Measurements from ENCODE around the gene CPNE7.

Gene CPNE7

GRCh38 chr16:89602952-89603590, 27.5 kb downstream of the CPNE7 start:
- no peak for TF ChIP-seq CTCF (IDR thresholded peaks at IDR 0.05; ENCODE audit: low read depth, low read length, missing control alignments)
- no peak for DNase-seq (ENCODE audit: low read depth)
- in situ Hi-C loops (cut with HindIII; ENCODE audit: low sequenced_read_pairs) = no loop called here
- H3K4me3 ChIP-seq (ENCODE audit: low read depth, low read length) = no peak overlapping the region

DNA sequence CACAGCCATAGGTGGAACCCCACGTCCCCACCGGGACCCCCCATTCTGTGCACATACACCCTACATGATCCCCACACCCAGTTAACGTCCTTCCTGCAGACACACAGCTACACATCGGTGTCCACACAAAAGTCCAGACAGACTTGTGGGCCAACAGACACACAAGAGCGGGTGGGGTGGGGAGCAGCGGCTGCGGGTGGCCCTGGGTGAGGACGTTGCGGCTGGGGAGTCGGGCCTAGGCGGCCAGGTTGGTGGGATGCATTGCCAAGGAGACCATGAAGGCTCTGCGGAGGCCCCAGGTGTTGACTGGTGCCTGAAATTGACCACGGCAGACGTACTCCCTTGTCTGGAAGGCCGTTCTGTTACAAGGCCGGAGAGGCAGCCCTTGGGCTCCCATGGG, 29.2 kb downstream of the CPNE7 start:
- no peak for TF ChIP-seq CTCF (IDR thresholded peaks at IDR 0.05; ENCODE audit: low read depth, low read length, missing control alignments)
- DNase-seq (ENCODE audit: low read depth) = no peak
- in situ Hi-C loops (cut with HindIII; ENCODE audit: low sequenced_read_pairs) = no loop called here
- H3K4me3 ChIP-seq (ENCODE audit: low read depth, low read length) = no peak overlapping the region

GRCh38 chr16:89605186-89605970, 29.8 kb downstream of the CPNE7 start:
- no peak for DNase-seq (ENCODE audit: low read depth)
- in situ Hi-C loops (cut with HindIII; ENCODE audit: low sequenced_read_pairs) = no loop called here
- TF ChIP-seq CTCF (IDR thresholded peaks at IDR 0.05; ENCODE audit: low read depth, low read length, missing control alignments) = no peak
- H3K4me3 ChIP-seq (ENCODE audit: low read depth, low read length) = no peak overlapping the region

DNA sequence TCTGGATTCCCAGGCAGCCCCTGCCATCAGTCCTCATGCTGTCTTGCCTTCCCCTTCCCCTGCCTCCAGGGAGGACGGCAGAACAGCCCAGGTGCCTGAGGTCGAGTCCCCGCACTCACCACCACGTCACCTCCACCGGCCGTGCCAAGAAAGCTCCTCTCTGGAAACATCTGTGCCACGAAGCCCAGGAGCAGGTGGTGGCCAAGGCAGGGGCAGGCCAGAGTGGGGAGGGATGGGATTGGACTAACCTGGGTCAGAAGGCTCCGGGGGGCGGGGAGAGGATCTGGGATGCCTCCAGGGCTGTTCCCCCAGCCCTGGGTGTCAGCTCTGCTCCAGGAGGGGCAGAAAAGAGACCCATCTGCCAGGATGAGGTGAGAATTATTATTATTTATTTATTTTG, 30.4 kb downstream of the CPNE7 start:
- no peak for DNase-seq (ENCODE audit: low read depth)
- TF ChIP-seq CTCF (IDR thresholded peaks at IDR 0.05; ENCODE audit: low read depth, low read length, missing control alignments) = no peak
- H3K4me3 ChIP-seq (ENCODE audit: low read depth, low read length) = no peak overlapping the region
- in situ Hi-C loops (cut with HindIII; ENCODE audit: low sequenced_read_pairs) = no loop called here

GRCh38 chr16:89607453-89607852, 31.9 kb downstream of the CPNE7 start:
- no peak for TF ChIP-seq CTCF (IDR thresholded peaks at IDR 0.05; ENCODE audit: low read depth, low read length, missing control alignments)
- in situ Hi-C loops (cut with HindIII; ENCODE audit: low sequenced_read_pairs) = no loop called here
- no peak overlapping the region for H3K4me3 ChIP-seq (ENCODE audit: low read depth, low read length)
- DNase-seq (ENCODE audit: low read depth) = no peak

DNA sequence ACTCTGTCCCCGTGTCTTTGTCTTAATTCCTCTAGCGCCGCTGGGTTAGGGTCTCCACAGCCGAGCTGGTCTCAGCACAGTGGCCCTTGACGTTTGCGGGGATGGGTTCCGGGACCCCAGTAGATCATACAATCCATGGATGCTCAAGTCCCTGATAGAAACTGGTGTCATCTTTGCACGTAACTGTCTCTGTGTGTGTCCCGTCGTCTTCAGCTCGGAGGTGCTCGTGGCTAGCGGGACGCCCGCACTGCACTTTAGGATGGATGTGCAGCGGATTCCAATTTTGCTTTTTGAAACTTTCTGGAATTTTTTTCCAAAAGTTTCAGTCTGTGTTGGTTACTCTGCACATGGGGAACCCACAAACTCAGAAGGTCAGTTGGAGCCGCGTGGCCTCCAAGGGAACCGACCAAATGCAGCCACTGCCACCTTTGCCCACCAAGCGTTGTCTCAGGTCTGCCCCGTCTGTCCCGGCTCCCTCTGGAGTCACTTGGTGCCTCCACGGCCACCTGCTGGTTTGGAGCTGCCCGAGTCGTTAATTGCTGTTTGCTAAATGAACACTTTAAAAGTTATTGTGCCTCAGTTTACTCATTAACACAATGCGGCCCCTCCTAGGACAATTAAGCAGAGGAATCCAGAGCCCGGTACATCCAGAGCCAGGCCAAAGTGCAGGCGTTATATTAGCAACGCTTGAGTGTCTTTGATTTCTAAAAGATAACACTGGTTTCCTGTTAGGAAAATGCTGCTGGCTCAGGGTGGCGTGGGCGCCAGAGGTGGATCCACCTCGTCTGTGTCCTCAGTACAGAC, 32.6 kb downstream of the CPNE7 start:
- no peak for TF ChIP-seq CTCF (IDR thresholded peaks at IDR 0.05; ENCODE audit: low read depth, low read length, missing control alignments)
- in situ Hi-C loops (cut with HindIII; ENCODE audit: low sequenced_read_pairs) = no loop called here
- DNase-seq (ENCODE audit: low read depth) = no peak

More for the DNA sequence above, 32.6 kb downstream of the CPNE7 start:
- H3K4me3 ChIP-seq (ENCODE audit: low read depth, low read length) = no peak overlapping the region

Data from astrocyte of the cerebellum (primary cell).